ENCODE results near the gene SRR.

The SRR gene

DNA sequence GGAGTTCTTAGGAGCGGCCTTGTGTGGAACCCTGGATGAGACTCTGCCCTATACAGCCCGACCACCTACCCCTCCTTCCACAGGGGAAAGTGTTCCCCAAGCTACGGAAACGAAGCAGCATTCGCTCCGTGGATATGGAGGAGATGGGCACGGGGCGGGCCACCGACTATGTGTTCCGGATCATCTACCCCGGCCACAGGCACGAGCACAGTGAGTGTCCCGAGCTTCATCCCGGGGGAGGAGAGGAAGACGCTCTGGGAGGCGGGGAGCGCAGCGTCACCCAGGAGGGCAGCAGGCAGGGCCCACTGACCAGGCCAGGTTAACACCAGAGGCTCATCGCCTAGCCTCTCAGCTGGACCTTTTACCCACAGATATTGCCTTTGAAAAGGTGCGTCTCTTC, 61.4 kb downstream of the SRR start:
- Histone ChIP-seq H4K20me1 (ENCODE audit: low read depth, low read length) (no peaks in the 10 kb centered on the region), H3K27me3 (ENCODE audit: low read length) (no peaks in the 10 kb centered on the region), H3F3A (ENCODE audit: insufficient read depth) (no peaks in the 10 kb centered on the region), H3K36me3 (ENCODE audit: low read length) (no peaks in the 10 kb centered on the region), H2AFZ (ENCODE audit: low read depth, low read length, severe bottlenecking) (no peak overlapping the region), H3K4me3 (ENCODE audit: insufficient read depth, low read length, poor library complexity, severe bottlenecking) (no peak overlapping the region), H3K79me2 (ENCODE audit: insufficient read depth, low read length) (no peaks in the 10 kb centered on the region), H3K9me3 (ENCODE audit: insufficient read depth, low read length) (no peaks in the 10 kb centered on the region), H3K4me2 (ENCODE audit: low read depth, low read length, poor library complexity, severe bottlenecking) (no peak overlapping the region), H3K27ac (ENCODE audit: low read depth, low read length) (no peak overlapping the region), H3K9ac (ENCODE audit: low read length) (no peak overlapping the region), H3K9me2 (replicated peaks; ENCODE audit: insufficient read depth, low read length) (no peaks in the 10 kb centered on the region)
- TF ChIP-seq CTCF (IDR thresholded peaks at IDR 0.05; ENCODE audit: insufficient read depth, low read length, poor library complexity, severe bottlenecking) (no peak), EZH2phosphoT487 (conservative IDR thresholded peaks at IDR 0.05; ENCODE audit: low read length) (no peak)

DNA sequence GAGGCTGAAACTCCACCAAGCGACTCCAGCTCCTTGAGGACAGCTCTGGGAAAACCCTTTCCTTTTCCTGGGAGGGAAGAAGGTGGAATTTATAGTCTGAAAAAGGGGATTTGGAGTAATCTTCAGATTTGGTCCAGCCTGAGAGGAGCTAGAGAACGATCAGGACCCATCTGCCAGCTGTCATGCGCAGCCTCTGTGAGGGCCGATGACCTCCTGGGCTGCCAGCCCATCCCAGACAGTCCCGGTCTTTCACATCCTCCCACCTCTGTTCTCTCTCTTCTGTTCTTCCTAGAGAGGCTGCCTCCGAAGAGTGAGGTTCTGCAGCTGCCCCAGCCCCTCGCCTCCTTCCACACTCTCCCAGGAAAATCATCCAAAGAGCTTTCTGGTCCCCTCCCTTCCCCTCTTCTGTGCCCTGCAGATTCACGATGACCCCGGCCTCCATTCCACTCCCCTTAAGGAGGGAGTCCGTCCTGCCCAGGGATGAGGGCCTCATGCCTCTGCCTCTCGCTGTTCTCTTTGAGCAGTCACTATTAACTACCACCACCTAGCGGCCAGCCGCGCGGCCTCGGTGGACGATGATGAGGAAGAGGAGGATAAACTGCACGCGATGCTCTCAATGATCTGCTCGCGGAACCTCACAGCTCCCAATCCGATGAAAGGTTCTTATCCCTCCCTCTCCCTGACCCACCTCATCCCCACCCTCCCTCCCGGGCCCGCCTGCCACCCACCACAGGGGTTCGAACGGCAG, 63.2 kb downstream of the SRR start:
- Histone ChIP-seq H3K79me2 (ENCODE audit: insufficient read depth, low read length) (no peaks in the 10 kb centered on the region), H3K9me3 (ENCODE audit: insufficient read depth, low read length) (no peaks in the 10 kb centered on the region), H3K4me2 (ENCODE audit: low read depth, low read length, poor library complexity, severe bottlenecking) (no peak overlapping the region), H3K9me2 (replicated peaks; ENCODE audit: insufficient read depth, low read length) (no peaks in the 10 kb centered on the region), H3K27ac (ENCODE audit: low read depth, low read length) (no peak overlapping the region), H3K36me3 (ENCODE audit: low read length) (no peaks in the 10 kb centered on the region), H4K20me1 (ENCODE audit: low read depth, low read length) (no peaks in the 10 kb centered on the region), H3K27me3 (ENCODE audit: low read length) (no peaks in the 10 kb centered on the region), H2AFZ (ENCODE audit: low read depth, low read length, severe bottlenecking) (no peak overlapping the region), H3K4me3 (ENCODE audit: insufficient read depth, low read length, poor library complexity, severe bottlenecking) (no peak overlapping the region), H3K9ac (ENCODE audit: low read length) (no peak overlapping the region), H3F3A (ENCODE audit: insufficient read depth) (no peaks in the 10 kb centered on the region)
- no peak for TF ChIP-seq EZH2phosphoT487 (conservative IDR thresholded peaks at IDR 0.05; ENCODE audit: low read length)
- TF ChIP-seq CTCF (IDR thresholded peaks at IDR 0.05; ENCODE audit: insufficient read depth, low read length, poor library complexity, severe bottlenecking) = no peak

DNA sequence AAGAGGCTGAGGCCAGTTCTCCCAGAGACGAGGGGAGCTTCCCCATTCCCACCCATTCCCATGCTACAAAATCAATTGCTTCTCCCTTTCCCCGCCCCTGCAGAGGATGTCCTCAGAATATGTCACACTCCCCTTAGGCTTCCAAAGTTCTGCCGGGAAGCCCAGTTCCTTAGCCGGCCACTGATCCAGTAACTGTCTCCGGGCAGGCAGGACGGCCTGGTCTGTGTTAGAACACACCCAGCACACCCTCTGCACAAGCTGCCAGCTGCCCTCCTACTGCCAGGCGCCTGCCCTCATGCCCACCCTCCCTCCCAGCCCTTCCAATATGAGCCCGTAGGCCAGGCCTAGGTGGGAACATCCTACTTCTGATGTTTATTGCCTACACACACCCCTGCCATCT, 64.6 kb downstream of the SRR start:
- Histone ChIP-seq H3K4me3 (ENCODE audit: insufficient read depth, low read length, poor library complexity, severe bottlenecking) (no peak overlapping the region), H3K9ac (ENCODE audit: low read length) (no peak overlapping the region), H4K20me1 (ENCODE audit: low read depth, low read length) (no peaks in the 10 kb centered on the region), H3K9me2 (replicated peaks; ENCODE audit: insufficient read depth, low read length) (no peaks in the 10 kb centered on the region), H3K9me3 (ENCODE audit: insufficient read depth, low read length) (no peaks in the 10 kb centered on the region), H2AFZ (ENCODE audit: low read depth, low read length, severe bottlenecking) (no peak overlapping the region), H3F3A (ENCODE audit: insufficient read depth) (no peaks in the 10 kb centered on the region), H3K4me2 (ENCODE audit: low read depth, low read length, poor library complexity, severe bottlenecking) (no peak overlapping the region), H3K27me3 (ENCODE audit: low read length) (no peaks in the 10 kb centered on the region), H3K27ac (ENCODE audit: low read depth, low read length) (no peak overlapping the region), H3K36me3 (ENCODE audit: low read length) (no peaks in the 10 kb centered on the region), H3K79me2 (ENCODE audit: insufficient read depth, low read length) (no peaks in the 10 kb centered on the region)
- TF ChIP-seq CTCF (IDR thresholded peaks at IDR 0.05; ENCODE audit: insufficient read depth, low read length, poor library complexity, severe bottlenecking) (no peak), EZH2phosphoT487 (conservative IDR thresholded peaks at IDR 0.05; ENCODE audit: low read length) (no peak)
